Nephron progenitor cell (in vitro differentiated cells): ENCODE results near the gene GALNT12.

Experiments used
- DNase-seq: peaks from one replicate; pipeline ENCODE4 v3.0.0; 2021
- H3K27ac Mint-ChIP-seq: 2 replicates; pipeline ENCODE4 v1.8.0; 2021; ENCODE audit warnings: mild to moderate bottlenecking, moderate library complexity, mixed read lengths
- H3K27me3 Mint-ChIP-seq: 2 replicates; pipeline ENCODE4 v1.8.0; 2021; ENCODE audit warnings: mild to moderate bottlenecking, low read depth, mixed read lengths; ENCODE audit not compliant: poor library complexity
- H3K36me3 Mint-ChIP-seq: 2 replicates; pipeline ENCODE4 v1.8.0; 2021; ENCODE audit warnings: low read depth, mixed read lengths
- H3K4me1 Mint-ChIP-seq: 2 replicates; pipeline ENCODE4 v1.8.0; 2021; ENCODE audit warnings: mixed read lengths
- H3K4me3 Mint-ChIP-seq: 2 replicates; pipeline ENCODE4 v1.8.0; 2021; ENCODE audit warnings: mild to moderate bottlenecking, moderate library complexity, mixed read lengths
- H3K9me3 Mint-ChIP-seq: 2 replicates; pipeline ENCODE4 v1.8.0; 2021; ENCODE audit warnings: mild to moderate bottlenecking, moderate library complexity, mixed read lengths
- TF ChIP-seq, protein P1 (sequence below): fragments of 200-600 bp; sonication (generic); IDR thresholded peaks from 2 replicates; pipeline ENCODE4 v1.5.0; 2021; ENCODE audit warnings: antibody characterized with exemption

The GALNT12 gene

DNA sequence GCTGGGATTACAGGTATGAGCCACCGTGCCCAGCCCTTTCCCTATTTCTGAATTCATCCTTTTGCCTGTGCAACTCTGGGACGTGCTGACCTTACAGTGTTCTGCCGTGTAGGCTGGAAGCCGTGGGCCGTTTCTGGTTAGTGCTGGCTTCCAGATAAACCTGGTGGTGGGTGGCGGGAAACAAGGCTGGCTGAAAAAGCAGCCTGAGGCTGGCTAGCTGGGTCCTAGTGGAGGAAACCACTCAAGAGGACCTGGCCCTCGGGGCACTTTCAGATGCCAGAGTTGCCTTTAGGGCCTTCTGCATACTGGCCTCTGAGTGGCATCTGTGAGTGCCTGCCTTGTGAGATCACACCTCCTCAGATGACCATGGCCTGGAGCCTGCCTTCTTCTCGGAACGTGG is 26.9 kb downstream of the GALNT12 start:
- Mint-ChIP-seq H3K9me3 (no peaks in the 10 kb centered on the region), H3K27me3 (no peaks in the 10 kb centered on the region), H3K36me3 (no peaks in the 10 kb centered on the region), H3K4me1 (peaks cover 16% of the 10 kb centered on the region), H3K4me3 (no peak overlapping the region), H3K27ac (peak overlapping the region; percentile 65)
- TF ChIP-seq, protein P1, sequence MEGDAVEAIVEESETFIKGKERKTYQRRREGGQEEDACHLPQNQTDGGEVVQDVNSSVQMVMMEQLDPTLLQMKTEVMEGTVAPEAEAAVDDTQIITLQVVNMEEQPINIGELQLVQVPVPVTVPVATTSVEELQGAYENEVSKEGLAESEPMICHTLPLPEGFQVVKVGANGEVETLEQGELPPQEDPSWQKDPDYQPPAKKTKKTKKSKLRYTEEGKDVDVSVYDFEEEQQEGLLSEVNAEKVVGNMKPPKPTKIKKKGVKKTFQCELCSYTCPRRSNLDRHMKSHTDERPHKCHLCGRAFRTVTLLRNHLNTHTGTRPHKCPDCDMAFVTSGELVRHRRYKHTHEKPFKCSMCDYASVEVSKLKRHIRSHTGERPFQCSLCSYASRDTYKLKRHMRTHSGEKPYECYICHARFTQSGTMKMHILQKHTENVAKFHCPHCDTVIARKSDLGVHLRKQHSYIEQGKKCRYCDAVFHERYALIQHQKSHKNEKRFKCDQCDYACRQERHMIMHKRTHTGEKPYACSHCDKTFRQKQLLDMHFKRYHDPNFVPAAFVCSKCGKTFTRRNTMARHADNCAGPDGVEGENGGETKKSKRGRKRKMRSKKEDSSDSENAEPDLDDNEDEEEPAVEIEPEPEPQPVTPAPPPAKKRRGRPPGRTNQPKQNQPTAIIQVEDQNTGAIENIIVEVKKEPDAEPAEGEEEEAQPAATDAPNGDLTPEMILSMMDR: no peak
- no peak for DNase-seq

DNA sequence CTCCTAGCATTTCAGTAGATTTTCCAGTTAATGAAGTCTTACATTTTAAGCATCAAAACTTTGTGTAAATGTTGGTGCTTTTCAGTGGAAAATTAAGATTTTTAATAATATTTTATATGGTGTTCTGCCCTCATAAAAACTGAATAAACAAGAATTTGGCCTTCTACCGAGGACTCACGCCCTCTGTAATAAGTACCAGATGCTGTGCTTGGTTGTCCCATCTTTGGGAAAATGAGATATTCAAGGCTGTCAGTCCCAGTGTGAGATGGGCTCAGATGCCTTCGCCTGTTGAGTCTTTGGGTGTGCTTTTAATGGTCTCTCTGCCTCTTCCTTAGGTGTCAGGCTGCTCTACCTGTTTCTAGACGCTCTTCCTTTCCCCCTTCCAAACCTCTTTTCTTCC is 28.7 kb downstream of the GALNT12 start:
- Mint-ChIP-seq H3K4me1 (peaks cover 16% of the 10 kb centered on the region), H3K9me3 (no peaks in the 10 kb centered on the region), H3K36me3 (no peaks in the 10 kb centered on the region), H3K27ac (no peak overlapping the region), H3K4me3 (no peak overlapping the region), H3K27me3 (peaks cover 3% of the 10 kb centered on the region)
- TF ChIP-seq, protein P1: no peak
- DNase-seq: no peak

DNA sequence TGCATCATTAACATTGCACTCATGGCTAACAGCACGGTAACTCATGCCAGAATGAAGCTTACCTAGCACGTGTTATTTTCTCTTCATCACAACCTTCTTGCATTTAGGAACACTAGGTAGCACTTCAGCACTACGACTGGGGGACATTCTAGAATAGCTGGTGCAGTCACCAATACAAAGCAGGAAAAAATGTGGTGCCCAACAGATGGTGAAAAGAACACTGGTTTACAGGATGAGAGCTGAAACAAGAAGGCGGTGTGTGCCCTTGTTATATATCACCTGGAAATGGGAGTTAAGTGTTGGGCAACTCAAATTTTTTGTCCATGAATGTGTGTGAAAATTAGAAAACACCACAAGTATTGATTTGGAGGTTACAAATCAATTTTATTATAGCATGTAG is 30.0 kb downstream of the GALNT12 start:
- H3K27me3 Mint-ChIP-seq: peaks cover 3% of the 10 kb centered on the region
- TF ChIP-seq, protein P1: no peak
- no peaks in the 10 kb centered on the region for H3K9me3 Mint-ChIP-seq
- peaks cover 8% of the 10 kb centered on the region for H3K4me1 Mint-ChIP-seq
- no peak for DNase-seq
- H3K4me3 Mint-ChIP-seq: no peak overlapping the region
- no peak overlapping the region for H3K27ac Mint-ChIP-seq
- no peaks in the 10 kb centered on the region for H3K36me3 Mint-ChIP-seq

DNA sequence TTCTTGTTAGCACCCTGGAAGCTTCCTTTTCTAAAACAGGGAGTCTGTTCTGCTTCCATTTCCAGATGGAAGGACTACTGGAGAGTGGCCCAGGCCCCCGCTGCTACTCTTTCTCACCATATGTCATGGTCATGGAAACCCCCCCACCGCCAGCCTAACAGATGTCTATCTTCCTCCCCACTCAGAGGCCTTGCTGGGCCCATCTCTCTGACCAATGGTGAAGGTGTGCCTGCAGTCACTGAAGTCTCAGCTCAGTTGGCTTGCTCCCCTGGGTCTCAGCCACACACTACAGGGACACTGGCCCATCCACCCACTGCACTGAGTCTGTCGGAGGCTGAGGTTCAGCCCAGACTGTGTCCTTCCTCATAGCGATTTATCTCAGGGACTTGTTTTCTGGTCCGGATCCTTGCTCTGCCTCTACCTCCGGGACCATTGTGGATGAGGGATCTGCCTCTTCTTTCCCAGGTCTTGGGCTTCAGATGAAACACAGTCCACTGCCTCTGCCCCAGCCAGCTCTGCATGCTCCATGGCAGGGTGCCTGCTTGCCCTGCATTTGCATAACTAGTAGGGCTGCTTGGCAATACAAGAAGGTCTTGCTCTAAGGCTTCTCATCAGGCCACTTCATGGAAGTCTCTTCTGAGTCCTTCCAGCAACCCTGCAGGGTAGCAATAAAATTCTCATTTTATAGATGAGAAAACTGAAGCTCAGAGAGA is 30.8 kb downstream of the GALNT12 start:
- no peak overlapping the region for H3K27ac Mint-ChIP-seq
- no peak overlapping the region for H3K4me3 Mint-ChIP-seq
- DNase-seq: no peak
- no peaks in the 10 kb centered on the region for H3K4me1 Mint-ChIP-seq
- TF ChIP-seq, protein P1: no peak
- peaks cover 3% of the 10 kb centered on the region for H3K27me3 Mint-ChIP-seq
- H3K36me3 Mint-ChIP-seq: no peaks in the 10 kb centered on the region
- H3K9me3 Mint-ChIP-seq: no peaks in the 10 kb centered on the region

DNA sequence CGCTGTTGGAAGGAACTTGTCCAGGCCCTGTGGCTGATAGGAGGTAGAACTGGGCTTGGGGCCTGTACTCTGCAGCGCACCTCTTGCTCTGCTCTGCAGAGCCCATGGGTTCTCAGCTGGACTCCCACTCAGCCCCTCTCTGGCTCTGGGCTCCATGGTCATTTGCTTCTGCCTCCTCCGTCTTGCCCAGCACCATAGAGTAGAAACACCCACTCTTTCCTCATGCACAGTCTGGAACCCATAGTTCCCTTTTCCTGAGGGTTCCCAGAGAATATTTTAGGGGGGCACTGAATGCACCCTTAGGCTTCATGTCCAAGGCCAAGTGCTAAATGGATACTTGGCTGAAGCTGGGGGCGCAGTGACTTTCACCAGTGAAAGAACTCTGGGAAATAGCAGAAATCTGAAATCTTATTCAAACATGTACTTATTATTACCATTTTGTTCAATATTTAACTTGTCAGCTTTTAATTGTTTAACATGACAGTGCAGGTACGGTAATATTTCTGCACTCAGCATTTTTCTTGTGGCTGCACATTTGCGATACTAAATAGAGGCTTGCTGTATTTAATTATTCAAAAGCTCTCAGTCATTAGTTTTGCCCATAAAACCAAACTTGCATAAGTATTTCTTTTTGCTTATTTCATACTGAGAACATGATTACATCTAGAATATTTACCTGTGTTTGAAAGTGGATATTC is 31.5 kb downstream of the GALNT12 start:
- no peaks in the 10 kb centered on the region for H3K9me3 Mint-ChIP-seq
- H3K27ac Mint-ChIP-seq: no peak overlapping the region
- H3K27me3 Mint-ChIP-seq: peaks cover 3% of the 10 kb centered on the region
- H3K36me3 Mint-ChIP-seq: no peaks in the 10 kb centered on the region
- TF ChIP-seq, protein P1: no peak
- no peak overlapping the region for H3K4me3 Mint-ChIP-seq
- no peak for DNase-seq
- H3K4me1 Mint-ChIP-seq: no peaks in the 10 kb centered on the region

DNA sequence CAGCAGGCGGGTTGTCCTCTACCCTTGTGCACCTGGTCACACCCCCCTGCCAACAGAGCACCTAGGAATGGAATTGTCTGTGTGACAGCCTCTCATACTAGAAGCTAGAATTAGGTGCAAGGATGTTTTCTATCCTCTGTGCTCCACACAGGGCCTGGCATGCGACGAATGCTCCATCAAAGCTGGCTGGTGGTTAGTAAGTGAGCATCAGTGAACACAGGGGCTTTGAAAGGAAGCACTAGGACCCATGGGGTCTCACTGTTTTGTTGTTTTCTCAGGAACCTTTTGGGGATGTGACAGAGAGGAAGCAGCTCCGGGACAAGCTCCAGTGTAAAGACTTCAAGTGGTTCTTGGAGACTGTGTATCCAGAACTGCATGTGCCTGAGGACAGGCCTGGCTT is 32.3 kb downstream of the GALNT12 start:
- TF ChIP-seq, protein P1: no peak
- H3K36me3 Mint-ChIP-seq: no peaks in the 10 kb centered on the region
- H3K9me3 Mint-ChIP-seq: no peaks in the 10 kb centered on the region
- H3K4me3 Mint-ChIP-seq: no peak overlapping the region
- no peaks in the 10 kb centered on the region for H3K4me1 Mint-ChIP-seq
- H3K27ac Mint-ChIP-seq: no peak overlapping the region
- peaks cover 3% of the 10 kb centered on the region for H3K27me3 Mint-ChIP-seq
- no peak for DNase-seq
